CD14-positive monocyte (primary cell): ENCODE measurements around the gene MYH9. TPM values are rescaled to one million over a fixed set of nuclear protein-coding genes. Genes with fewer than 3 reads are reported as not detected.

Experiments used
- DNase-seq, 3 donors: peaks; one replicate each; pipeline ENCODE4 v3.0.0-alpha.2; 2011 to 2022
- H2AFZ ChIP-seq: 2 replicates; pipeline ENCODE4 v1.6.0; 2012; ENCODE audit warnings: mild to moderate bottlenecking, low read depth, low read length, inconsistent platforms; ENCODE audit not compliant: insufficient read depth, poor library complexity, severe bottlenecking
- H3K27ac ChIP-seq, 2 donors: 1 replicate in 1 of 2; 2 replicates in 1 of 2; pipeline ENCODE4 v1.5.1; 2012 to 2013; ENCODE audit warnings: low read length in 2 of 2, control low read depth in 1 of 2, inconsistent platforms in 1 of 2, low read depth in 1 of 2, mild to moderate bottlenecking in 1 of 2
- H3K27me3 ChIP-seq, 2 donors: one replicate each; pipeline versions ENCODE4 v1.6.0 to v1.6.1; 2011 to 2013; ENCODE audit warnings: low read length in 2 of 2; ENCODE audit not compliant: control insufficient read depth in 2 of 2, insufficient read depth in 2 of 2
- H3K36me3 ChIP-seq, 2 donors: replicated peaks in 1 of 2; 1 replicate in 1 of 2; 2 replicates in 1 of 2; pipeline versions ENCODE4 v1.5.1 to v1.6.1; 2012 to 2013; ENCODE audit warnings: low read length in 2 of 2, control low read depth in 1 of 2, inconsistent platforms in 1 of 2, mild to moderate bottlenecking in 1 of 2; ENCODE audit not compliant: insufficient read depth in 2 of 2, control insufficient read depth in 1 of 2
- H3K4me1 ChIP-seq, 2 donors: 1 replicate in 1 of 2; 2 replicates in 1 of 2; pipeline versions ENCODE4 v1.5.1 to v1.6.1; 2012 to 2013; ENCODE audit warnings: low read length in 2 of 2, control low read depth in 1 of 2, inconsistent platforms in 1 of 2, mild to moderate bottlenecking in 1 of 2, moderate library complexity in 1 of 2; ENCODE audit not compliant: insufficient read depth in 2 of 2, control insufficient read depth in 1 of 2
- H3K4me2 ChIP-seq: replicated peaks from 2 replicates; pipeline ENCODE3; 2012; ENCODE audit warnings: low read length, moderate library complexity, mild to moderate bottlenecking; ENCODE audit not compliant: poor library complexity, severe bottlenecking; ENCODE audit errors: extremely low read depth
- H3K4me3 ChIP-seq, 3 experiments: fragments of 200-600 bp in 1 of 3; sonication (generic) in 1 of 3; replicated peaks in 1 of 3; 1 replicate in 2 of 3; 2 replicates in 1 of 3; pipeline ENCODE4 v1.5.1; 2011 to 2013; ENCODE audit warnings: low read length in 3 of 3, mild to moderate bottlenecking in 3 of 3, control low read depth in 2 of 3, low read depth in 2 of 3, inconsistent platforms in 1 of 3, moderate library complexity in 1 of 3
- H3K79me2 ChIP-seq: 2 replicates; pipeline ENCODE4 v1.6.0; 2012; ENCODE audit warnings: mild to moderate bottlenecking, control low read depth, inconsistent platforms, low read length, moderate library complexity; ENCODE audit not compliant: insufficient read depth
- H3K9ac ChIP-seq: 2 replicates; pipeline ENCODE4 v1.6.0; 2017; ENCODE audit warnings: low read length, mild to moderate bottlenecking; ENCODE audit not compliant: insufficient read depth, poor library complexity, severe bottlenecking
- H3K9me3 ChIP-seq, 2 donors: replicated peaks in 1 of 2; 1 replicate in 1 of 2; 2 replicates in 1 of 2; pipeline versions ENCODE4 v1.5.1 to v1.6.1; 2012 to 2013; ENCODE audit warnings: low read length in 2 of 2, control low read depth in 1 of 2; ENCODE audit not compliant: control insufficient read depth in 1 of 2, insufficient read depth in 1 of 2
- H4K20me1 ChIP-seq: 2 replicates; pipeline ENCODE4 v1.6.0; 2012; ENCODE audit warnings: mild to moderate bottlenecking, low read length, control low read depth, moderate library complexity; ENCODE audit not compliant: insufficient read depth
- H3K27ac Mint-ChIP-seq, 7 donors: one replicate each; pipeline ENCODE4 v1.8.0; 2020; ENCODE audit warnings: mild to moderate bottlenecking in 7 of 7, mixed read lengths in 7 of 7, moderate library complexity in 6 of 7, inconsistent platforms in 2 of 7
- H3K27me3 Mint-ChIP-seq, 3 donors: one replicate each; pipeline ENCODE4 v1.8.0; 2021 to 2022; ENCODE audit warnings: low read depth in 3 of 3, mild to moderate bottlenecking in 3 of 3, mixed read lengths in 3 of 3, moderate library complexity in 3 of 3, inconsistent platforms in 1 of 3
- H3K36me3 Mint-ChIP-seq, 2 donors: one replicate each; pipeline ENCODE4 v1.8.0; 2020; ENCODE audit warnings: mixed read lengths in 2 of 2, inconsistent platforms in 1 of 2, mild to moderate bottlenecking in 1 of 2
- H3K4me1 Mint-ChIP-seq: one replicate; pipeline ENCODE4 v1.8.0; 2020; ENCODE audit warnings: mild to moderate bottlenecking, mixed read lengths
- H3K4me3 Mint-ChIP-seq, 2 donors: one replicate each; pipeline ENCODE4 v1.8.0; 2020; ENCODE audit warnings: mild to moderate bottlenecking in 2 of 2, mixed read lengths in 2 of 2, moderate library complexity in 1 of 2
- H3K9me3 Mint-ChIP-seq, 7 donors: one replicate each; pipeline ENCODE4 v1.8.0; 2020 to 2022; ENCODE audit warnings: mixed read lengths in 7 of 7, mild to moderate bottlenecking in 6 of 7, moderate library complexity in 6 of 7, inconsistent platforms in 2 of 7
- CTCF ChIP-seq: fragments of 200-600 bp; IDR thresholded peaks from one replicate; pipeline ENCODE4 v1.8.0; 2022; ENCODE audit warnings: antibody characterized with exemption, mild to moderate bottlenecking
- WGBS: methylation state at CpG from one replicate; pipeline ENCODE4 v1.1.5; 2013; ENCODE audit warnings: missing lambda C conversion rate; ENCODE audit not compliant: insufficient coverage; 5-methylcytosine and 5-hydroxymethylcytosine counted together
- intact Hi-C, 2 donors: fragments of 100-400 bp; cut with micrococcal nuclease; formaldehyde crosslinking; loops; one replicate each; pipeline versions ENCODE4 v1.15.0 to v1.15.1; 2023
- polyA plus RNA-seq, 3 donors: library from polyadenylated mRNA; depleted of rRNA in 1 of 3; unstranded in 2 of 3; stranded (reverse) in 1 of 3; fragments of 300-500 nt in 2 of 3; fragments of >200 nt in 1 of 3; fragmentation: Illumina TruSeq in 2 of 3; gene quantifications; 1 replicate in 2 of 3; 2 replicates in 1 of 3; pipeline ENCODE4 v1.2.3, GENCODE V29; 2012 to 2021

MYH9 gene
- polyA plus RNA-seq, 3 donors = 35.6 to 163 (median 79.5) TPM

- H3K9me3 Mint-ChIP-seq = no peaks in the 10 kb centered on the region
- Histone ChIP-seq H3K79me2 (peaks cover 77% of the 10 kb centered on the region), H3K27ac (no peak overlapping the region), H4K20me1 (peaks cover 99% of the 10 kb centered on the region), H3K4me1 (no peaks in the 10 kb centered on the region), H3K27me3 (no peaks in the 10 kb centered on the region), H3K9ac (no peak overlapping the region), H3K9me3 (no peaks in the 10 kb centered on the region), H3K4me3 (no peak overlapping the region), H2AFZ (no peak overlapping the region), H3K4me2 (no peak overlapping the region), H3K36me3 (peaks cover 94 to 100% of the 10 kb centered on the region in 2 donors)
- no peak for TF ChIP-seq CTCF
- intact Hi-C loops = no loop called here
- no peak for DNase-seq
- no peaks in the 10 kb centered on the region for H3K4me1 Mint-ChIP-seq
- H3K27ac Mint-ChIP-seq = peak overlapping the region in 2 of 7 donors; percentile 10 to 42
- peaks cover 87 to 98% of the 10 kb centered on the region in 2 donors for H3K36me3 Mint-ChIP-seq
- H3K4me3 Mint-ChIP-seq = no peak overlapping the region
- peaks cover 0 to 3% (median 0%) of the 10 kb centered on the region in 3 donors for H3K27me3 Mint-ChIP-seq
- 93% methylated on average over 4 of the region's 7 CpGs for WGBS
These were observed 72.4 kb downstream of the MYH9 start for GRCh38 chr22:36315325-36315724.

- Histone ChIP-seq H3K27ac (peak overlapping the region in 1 of 2 donors; percentile 45), H3K79me2 (peaks cover 78% of the 10 kb centered on the region), H2AFZ (no peak overlapping the region), H3K9ac (no peak overlapping the region), H3K36me3 (peaks cover 93 to 100% of the 10 kb centered on the region in 2 donors), H4K20me1 (peaks cover 99% of the 10 kb centered on the region), H3K9me3 (no peaks in the 10 kb centered on the region), H3K4me2 (no peak overlapping the region), H3K27me3 (no peaks in the 10 kb centered on the region), H3K4me3 (no peak overlapping the region), H3K4me1 (no peaks in the 10 kb centered on the region)
- Mint-ChIP-seq H3K27ac (peak overlapping the region in 1 of 7 donors; percentile 13), H3K4me1 (no peaks in the 10 kb centered on the region), H3K4me3 (no peak overlapping the region), H3K27me3 (peaks cover 0 to 3% (median 0%) of the 10 kb centered on the region in 3 donors), H3K36me3 (peaks cover 79 to 98% of the 10 kb centered on the region in 2 donors), H3K9me3 (peaks cover 0 to 2% (median 0%) of the 10 kb centered on the region in 7 donors)
- intact Hi-C loops = no loop called here
- WGBS = 89% methylated on average over 16 of the region's 18 CpGs
- DNase-seq = no peak
- TF ChIP-seq CTCF = no peak
These were observed 76.2 kb downstream of the MYH9 start for GRCh38 chr22:36311386-36312085.
